Hepatic stellate cell (primary cell): ENCODE results near the gene FETUB.

Source experiments
- DNase-seq: peaks from one replicate; pipeline ENCODE4 v3.0.0; 2011; ENCODE audit warnings: low spot score

Gene FETUB

DNA sequence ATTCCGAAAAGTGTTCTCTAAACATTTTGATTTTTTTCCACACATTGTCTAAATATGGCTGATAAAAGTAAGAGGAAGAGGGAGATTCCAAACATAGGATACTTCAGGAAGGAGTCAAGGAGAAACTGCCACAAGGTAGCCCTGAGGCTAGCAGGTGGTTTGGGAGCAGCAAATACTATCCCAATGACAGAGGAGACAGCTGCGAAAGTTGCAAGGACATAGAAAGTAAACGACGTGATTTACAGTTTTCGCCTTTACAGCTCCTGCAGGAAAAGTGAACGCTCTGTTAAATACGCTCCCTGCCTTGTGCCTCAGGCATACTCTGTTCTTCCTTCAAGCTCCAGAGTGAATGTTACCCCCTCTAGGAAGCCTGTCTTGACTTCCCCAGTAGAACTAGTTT lies 3.7 kb upstream of the FETUB start:
- no peak for DNase-seq

DNA sequence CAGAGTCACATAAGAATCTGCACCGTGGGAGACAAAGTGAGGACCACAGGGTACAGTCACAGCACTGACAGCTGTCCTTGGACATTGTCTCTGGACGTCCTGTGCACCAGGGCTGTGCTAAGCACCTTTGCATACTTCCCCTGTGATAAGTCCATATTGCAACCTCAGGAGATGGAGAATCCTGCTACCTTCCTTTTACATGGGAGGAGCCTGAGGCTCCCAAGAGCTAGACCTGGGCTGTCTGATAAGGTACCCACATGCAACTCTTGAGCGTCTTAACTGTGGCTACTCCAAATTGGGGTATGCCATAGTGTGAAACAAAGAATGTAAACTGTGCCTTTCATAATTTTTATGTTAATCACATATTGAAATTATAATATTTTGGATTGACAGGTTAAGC lies 2.5 kb upstream of the FETUB start:
- no peak for DNase-seq

DNA sequence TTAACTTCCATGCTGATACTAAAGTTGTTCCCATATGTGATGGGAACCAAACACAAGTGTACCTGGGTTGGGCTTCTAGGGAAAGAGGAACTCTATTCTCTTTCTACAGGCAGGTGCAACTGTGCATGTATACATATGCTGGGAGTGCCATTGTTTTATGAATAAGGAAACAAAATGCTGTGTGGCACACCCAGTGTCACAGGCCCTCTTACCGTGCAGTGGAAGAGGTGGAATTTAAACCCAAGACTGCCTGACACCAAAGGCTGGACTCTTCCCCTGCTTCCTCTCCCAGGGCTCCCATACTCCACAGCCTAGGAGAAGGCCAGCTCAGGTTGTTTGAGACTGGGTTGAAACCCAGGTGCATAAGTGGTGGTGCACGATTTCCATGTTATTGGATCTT lies 1.9 kb upstream of the FETUB start:
- no peak for DNase-seq

DNA sequence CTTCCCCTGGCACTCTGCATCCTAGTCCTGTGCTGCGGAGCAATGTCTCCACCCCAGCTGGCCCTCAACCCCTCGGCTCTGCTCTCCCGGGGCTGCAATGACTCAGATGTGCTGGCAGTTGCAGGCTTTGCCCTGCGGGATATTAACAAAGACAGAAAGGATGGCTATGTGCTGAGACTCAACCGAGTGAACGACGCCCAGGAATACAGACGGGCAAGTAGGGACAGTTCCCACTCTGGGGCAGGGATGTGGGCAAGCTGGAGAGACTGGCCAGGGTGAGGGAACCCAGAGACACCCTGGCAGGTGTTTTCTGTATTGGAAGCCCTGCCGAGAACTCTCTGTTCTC lies 247 bp downstream of the FETUB start:
- no peak for DNase-seq

DNA sequence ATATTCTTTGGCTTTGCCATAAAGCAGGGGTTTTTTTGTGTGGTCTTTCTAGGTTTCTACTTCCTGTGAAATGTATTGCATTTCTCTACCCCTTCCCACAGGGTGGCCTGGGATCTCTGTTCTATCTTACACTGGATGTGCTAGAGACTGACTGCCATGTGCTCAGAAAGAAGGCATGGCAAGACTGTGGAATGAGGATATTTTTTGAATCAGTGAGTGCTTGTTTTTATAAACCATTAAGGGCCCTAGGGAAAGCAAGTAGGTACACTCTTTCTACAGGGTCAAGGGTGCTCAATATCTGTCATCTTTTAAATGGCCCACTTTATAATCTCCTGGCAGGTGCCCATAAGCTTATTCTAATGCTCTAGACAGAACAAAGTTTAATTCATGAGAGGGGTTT lies 730 bp downstream of the FETUB start:
- no peak for DNase-seq

DNA sequence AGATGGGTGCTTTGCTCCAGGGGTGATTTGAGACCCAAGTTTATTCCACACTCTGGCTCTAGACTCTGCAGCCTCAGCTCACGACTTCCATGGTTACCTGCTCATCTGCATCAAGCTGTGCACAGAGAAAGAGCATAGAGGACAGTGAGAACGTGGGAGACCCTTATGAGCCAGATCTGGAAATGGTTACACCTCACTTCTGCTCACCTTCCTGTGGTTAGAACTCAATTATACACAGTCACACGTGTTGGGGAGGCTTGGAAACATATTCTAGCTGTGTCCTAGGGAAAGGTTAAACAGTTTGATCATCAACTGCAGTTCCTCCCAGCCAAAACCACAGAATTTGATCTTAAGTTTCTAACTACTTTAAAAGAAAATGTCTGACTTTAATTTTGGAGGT lies 1.8 kb downstream of the FETUB start:
- no peak for DNase-seq

DNA sequence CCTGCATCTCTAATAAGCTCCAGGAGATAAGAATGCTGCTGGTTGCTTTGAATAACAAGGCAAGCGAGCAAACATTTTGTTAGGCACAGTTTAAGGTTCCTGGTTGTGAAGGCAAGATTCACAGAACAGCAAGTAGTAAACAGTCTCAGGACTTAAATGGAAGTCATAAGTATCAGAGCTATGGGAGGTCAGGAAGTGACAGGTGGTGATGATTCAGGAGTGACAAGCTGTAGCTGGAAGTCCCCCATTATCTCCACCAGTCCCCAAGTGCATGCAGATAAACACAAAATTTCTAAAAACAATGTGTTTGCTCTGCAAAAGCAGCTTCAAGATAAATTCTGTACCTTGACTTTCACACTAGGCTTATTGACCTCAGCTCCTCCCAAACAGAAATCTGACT lies 3.3 kb downstream of the FETUB start:
- no peak for DNase-seq

DNA sequence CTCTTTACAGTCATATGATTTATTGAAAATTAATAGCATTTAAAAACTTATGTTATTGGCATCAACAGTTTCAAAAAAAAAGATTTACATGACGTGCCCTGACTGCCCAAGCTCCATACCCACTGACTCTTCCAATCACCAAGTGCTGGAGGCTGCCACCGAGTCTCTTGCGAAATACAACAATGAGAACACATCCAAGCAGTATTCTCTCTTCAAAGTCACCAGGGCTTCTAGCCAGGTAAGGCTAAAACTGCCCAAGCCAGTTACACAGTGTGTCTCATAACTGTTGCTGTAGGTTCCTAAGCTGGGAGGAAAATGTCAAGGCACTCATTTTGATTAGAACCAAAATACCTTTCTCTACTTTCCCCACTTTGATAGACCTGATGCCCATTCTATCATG lies 4.5 kb downstream of the FETUB start:
- no peak for DNase-seq

DNA sequence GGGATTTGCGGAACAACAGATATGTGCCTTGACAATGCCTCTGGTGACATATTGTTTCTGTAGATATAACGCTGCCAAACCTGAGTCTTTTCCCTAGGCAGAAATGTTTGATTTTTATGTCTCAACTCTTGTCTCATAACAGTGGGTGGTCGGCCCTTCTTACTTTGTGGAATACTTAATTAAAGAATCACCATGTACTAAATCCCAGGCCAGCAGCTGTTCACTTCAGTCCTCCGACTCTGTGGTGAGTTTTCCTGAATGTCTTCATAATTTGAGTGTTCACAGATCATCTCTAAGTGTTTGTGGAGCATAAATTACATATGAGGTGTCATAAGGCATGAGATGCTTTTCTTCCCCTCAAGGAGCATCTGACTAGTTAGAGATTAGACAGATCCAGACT lies 5.9 kb downstream of the FETUB start:
- DNase-seq: no peak

DNA sequence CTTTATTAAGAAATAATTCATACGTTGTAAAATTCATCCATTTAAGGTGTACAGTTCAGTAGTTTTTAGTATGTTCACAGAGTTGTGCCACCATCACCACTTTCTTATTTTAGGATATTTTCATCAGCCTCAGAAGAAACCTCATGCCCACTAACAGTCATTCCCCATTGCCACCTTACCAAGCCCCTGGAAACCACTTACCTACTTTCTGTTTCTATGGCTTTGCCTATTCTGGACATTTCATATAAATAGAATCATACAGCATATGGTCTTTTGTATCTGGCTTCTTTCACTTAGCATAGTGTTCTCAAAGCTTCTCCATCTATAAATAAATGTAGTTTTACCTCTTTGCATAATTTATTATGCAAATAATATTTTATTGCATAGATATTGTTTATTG lies 6.6 kb downstream of the FETUB start:
- DNase-seq: no peak

DNA sequence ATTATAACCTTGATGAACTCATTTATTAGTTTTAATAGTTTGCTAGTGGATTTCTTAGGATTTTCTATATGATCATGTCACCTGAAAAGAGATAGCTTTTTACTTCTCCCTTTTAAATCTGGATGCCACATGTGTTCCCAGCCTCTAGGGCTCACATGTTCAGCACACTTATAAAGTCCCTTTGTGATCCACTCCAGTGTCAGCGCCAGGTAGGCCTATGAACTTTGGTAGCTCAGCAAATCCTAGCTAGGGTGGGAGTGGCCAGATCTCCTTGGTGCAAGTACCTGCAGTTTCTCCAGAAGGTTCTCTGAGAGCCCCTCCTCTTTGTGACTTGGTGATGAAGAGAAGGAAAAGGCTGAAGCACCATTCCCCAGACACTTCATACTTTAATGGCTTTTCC lies 8.7 kb downstream of the FETUB start:
- no peak for DNase-seq

DNA sequence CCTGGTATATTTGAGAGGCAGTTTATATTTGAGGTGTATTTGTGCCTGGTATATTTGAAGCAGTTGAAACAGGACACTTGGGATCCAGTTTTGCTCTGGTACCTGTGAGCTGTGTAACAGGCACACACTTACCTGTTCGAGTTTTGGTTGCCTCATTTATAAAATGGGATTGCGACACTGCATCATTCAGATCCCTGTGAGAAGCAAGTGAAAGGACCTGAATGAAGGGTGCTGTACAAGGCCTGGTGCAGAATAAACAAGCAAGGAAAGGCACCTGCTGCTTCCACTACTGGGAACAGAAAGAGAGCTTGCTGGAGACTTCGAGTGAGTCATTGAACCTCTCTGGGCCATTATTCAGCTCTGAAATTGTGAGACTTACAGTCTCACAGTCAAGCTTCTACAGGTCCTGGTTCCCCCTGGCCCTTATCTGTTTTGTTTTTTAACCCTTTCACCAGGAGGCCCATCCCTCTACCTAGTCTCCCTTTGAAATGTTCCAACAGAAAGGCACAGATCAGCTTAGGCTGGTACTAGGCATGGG lies 11.5 kb downstream of the FETUB start:
- DNase-seq: no peak

DNA sequence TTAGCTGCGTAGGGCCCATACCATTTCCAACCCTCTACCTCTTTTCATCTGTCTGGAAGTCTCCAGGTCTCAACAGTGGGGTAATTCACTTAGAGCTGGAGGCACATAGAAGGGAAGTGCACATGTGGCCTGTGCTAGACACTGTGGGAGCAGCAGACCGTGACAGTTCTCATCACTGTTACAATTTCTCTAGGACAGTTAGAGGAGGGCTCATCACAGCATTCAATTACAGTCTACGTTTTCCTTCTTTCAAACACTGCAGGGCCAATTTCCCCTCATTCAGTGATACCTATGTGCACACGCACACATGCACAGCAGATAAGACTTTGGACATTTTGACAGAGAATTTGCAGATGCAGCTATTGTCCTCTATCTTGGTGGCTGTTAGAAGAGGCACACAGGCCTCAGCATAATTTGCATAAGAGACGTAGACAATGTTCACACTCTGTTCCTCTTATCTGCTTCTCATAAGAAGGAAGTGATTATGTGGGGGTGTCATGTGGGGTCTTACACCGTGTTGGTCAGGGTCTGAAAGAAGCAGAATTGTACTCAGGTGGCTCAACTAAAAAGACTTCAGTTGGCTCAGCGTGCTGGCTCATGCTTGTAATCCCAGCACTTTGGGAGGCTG lies 13.0 kb downstream of the FETUB start:
- no peak for DNase-seq

DNA sequence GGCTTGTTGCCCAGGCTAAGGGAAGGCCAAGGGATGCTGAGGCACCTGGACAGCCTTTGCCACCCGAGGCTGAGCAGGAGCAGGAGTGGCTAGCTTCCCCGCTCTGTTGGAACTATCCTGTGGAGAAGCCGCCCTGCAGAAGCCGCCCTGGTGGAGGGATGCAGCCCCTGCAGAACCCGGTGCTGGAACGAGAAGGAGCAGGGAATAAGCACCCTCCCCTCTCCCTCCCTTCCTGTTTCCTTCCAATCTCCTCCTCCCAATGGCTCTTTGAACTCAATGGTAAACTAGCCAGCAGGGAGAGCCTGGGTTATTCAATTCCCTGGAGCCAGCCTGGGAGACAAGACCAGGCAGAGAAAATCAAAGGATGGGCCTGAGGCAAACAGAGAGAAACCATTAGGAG lies 13.8 kb downstream of the FETUB start:
- no peak for DNase-seq

DNA sequence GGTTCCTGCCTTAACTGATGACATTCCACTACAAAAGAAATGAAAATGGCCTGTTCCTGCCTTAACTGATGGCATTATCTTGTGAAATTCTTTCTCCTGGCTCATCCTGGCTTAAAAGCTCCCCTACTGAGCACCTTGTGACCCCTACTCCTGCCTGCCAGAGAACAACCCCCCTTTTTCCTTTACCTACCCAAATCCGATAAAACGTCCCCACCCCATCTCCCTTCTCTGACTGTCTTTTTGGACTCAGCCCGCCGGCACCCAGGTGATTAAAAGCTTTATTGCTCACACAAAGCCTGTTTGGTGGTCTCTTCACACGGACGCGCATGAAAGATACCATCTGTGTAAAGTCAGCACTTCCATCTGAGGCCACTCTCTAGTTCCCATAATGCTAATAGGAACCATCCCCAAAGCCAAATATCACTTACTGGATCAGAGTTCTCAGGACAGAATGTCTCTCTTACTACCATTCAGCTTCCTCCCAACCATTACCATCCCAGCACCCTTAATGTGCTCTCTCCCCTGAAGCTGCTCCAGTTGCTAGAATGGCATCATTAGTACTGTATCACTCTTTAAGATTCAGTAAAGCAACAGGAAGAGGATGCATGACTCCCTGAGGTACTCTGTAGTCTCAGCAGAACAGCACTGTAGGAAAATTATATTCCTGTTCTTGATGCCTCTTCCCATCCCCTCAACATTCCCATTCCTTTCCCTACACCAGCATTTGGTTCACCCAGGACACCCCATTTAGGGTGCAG lies 23.3 kb downstream of the FETUB start:
- no peak for DNase-seq

DNA sequence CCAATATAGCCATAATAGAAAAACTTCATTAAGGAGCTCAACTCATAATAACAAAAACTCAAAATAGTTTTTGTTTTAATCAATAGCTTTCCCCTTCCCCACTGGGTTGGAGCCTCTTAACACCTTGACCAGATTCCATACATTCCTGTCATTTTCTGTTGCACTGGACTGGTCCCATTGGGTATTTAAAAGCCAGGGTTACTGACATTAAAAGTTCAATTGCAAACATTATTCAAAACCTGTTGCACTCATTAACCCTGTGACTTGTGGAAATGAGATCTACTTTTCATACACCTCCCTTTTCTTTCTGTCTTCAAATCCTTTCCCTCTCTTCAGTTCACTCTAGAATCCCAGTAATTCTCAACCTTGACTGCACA lies 23.9 kb downstream of the FETUB start:
- no peak for DNase-seq

DNA sequence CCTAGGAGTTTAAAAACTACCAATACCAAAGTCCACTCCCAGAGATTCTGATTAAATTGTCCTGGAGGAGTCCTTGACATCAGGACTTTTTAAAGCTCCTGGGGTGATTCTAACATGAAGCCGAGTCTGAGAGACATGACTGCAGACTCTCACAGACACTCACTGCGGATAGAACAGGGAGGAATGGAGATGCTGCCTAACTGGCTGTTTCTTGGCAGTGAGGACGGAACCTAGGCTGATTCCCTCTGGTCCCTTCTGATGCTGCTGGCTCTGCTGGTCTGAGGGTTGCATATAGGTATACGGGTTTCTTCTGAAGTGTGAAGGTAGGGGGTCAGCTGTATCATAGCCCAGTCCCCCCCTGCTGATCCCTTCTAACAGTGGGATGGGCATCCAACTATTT lies 24.3 kb downstream of the FETUB start:
- DNase-seq: no peak

DNA sequence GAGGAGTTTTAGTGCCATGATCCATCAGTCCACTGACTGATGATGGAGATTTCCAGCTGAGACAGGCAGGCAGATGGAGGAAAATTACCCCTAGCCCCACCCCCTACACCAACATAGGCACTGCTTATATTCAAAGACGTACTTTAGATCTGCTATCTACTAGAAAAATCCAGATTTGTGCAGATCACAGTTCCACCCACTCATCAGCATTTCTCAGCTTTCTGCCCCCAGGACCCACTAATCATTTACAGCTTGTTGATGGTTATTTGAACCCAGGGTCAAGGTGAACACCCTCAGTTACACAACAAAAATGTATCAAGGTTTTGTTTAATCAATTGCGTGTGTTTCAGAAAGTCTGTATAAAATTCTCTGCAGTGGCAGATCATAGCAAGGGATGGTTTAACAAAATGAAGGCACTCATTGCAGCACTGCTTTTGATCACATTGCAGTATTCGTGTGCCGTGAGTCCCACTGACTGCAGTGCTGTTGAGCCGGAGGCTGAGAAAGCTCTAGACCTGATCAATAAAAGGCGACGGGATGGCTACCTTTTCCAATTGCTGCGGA lies 25.5 kb downstream of the FETUB start, which contains the start of gene HRG:
TSS of gene HRG (plus strand) at position 390 of the 564 bp plus-strand sequence. CDS start at position 408, 18 bp downstream.
- DNase-seq: no peak

DNA sequence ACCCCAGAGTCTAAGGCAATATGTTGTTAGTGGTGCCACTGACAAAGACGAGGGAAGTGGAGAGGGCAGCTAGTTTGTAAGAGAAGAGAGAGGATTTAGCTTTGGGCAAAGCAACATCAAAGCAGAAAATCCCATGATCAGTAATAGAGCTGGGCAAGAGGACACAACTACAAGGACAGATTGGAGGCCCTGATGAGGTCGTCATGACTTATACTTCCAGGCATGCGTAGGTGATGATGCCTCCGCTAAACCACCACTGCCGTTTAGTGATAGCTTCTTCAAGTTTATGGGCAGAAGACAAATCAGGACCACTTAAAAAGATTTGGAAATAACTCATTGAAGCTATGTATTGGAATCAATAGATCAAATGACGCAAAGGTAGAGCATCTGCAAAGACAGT lies 28.2 kb downstream of the FETUB start:
- no peak for DNase-seq

DNA sequence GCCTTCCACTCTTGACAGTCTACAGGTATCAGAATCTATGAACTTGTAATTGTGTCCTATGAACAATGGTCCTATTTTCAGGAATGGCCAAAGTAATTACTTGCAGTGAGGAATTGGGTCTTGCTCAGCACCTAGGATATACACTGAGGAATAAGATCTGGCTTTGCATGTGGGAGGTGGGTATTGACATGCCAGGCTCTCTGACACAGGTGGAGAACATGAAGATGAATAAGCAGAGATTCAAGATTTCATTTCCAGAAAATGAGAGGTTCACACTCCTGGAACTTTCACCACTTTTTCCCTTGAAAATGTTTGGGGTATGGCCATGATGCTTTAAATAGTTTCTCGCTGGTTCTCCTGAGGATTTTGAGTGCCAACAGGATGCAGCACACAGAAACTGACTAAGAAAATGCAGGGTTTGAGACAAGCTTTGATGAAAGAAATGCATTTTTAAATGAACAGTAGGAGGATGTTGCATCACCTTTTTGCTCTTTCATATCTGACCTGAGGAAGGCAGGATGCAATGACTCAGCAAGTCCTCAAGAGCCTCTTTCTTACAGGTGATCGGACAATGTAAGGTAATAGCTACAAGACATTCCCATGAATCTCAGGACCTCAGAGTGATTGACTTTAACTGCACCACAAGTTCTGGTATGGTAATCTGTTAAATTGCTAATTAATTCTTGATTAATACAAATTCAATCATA lies 29.3 kb downstream of the FETUB start:
- no peak for DNase-seq

DNA sequence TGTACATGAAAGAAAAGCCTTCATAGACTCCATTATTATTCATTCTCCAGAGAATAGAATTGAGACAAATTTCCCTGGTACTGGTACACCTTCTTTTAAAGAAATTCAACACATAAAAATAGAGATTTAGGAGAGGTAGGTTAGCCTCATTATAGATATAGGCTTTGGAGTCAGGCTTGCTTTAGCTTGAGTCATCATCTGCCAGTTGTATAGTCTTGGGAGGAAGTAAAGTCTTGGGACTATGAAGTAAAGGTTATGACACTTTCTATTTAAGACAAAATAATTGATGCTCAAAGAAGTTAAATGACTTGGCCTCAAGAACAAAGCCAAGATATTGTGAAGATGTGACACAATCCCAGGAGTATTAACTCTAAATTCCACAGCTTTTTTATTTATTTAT lies 30.0 kb downstream of the FETUB start:
- no peak for DNase-seq

DNA sequence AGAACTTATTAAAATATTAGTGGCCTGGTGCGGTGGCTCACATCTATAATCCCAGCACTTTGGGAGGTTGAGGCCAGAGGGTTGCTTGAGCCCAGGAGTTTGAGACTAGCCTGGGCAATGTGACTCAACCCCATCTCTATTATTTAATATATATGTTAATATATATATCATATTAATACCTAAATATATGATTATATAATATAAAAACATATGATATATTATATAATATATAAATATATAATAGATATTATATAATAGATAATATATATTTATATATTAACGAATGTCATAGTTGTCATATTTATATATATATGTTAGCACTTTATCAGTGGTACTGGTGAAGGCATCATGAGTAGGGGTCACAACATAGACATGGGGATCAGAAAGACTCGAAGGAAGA lies 30.9 kb downstream of the FETUB start:
- no peak for DNase-seq

DNA sequence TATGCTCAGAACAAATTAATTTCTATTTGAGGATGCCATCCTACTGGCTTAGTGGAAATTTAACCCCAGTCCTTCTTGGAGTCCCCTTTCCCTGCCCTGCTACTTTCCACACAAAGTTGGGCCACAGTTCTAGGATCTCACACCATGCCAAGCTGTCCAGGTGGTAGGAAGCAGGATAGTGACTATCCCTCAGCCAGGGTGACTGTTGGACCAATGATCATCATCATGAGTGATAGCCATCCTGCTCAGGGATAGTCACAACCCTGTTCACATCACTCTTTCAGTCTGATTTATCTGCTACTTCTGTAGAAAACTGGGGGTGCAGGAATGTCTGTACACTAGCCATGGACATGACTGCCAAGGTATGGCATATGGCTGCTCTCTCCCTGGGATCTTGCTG lies 38.4 kb downstream of the FETUB start:
- no peak for DNase-seq
